ENCODE data around the gene FSTL4.

FSTL4 gene

GRCh38 chr5:133245191-133246052, 366.9 kb downstream of the FSTL4 start:
- DNase-seq (ENCODE audit: low read depth, low spot score), result no peak

GRCh38 chr5:133244242-133244641, 368.1 kb downstream of the FSTL4 start:
- no peak for DNase-seq (ENCODE audit: low read depth, low spot score)

GRCh38 chr5:133243196-133243595, 369.1 kb downstream of the FSTL4 start:
- DNase-seq (ENCODE audit: low read depth, low spot score), result no peak

- no peak for DNase-seq (ENCODE audit: low read depth, low spot score)
Observed at GRCh38 chr5:133242221-133242835, 370.0 kb downstream of the FSTL4 start.

- no peak for DNase-seq (ENCODE audit: low read depth, low spot score)
Observed at GRCh38 chr5:133241179-133242092, 370.9 kb downstream of the FSTL4 start.

GRCh38 chr5:133240425-133241091, 371.8 kb downstream of the FSTL4 start:
- no peak for DNase-seq (ENCODE audit: low read depth, low spot score)

GRCh38 chr5:133238426-133239205, 373.7 kb downstream of the FSTL4 start:
- no peak for DNase-seq (ENCODE audit: low read depth, low spot score)

- no peak for DNase-seq (ENCODE audit: low read depth, low spot score)
Observed at GRCh38 chr5:133236976-133237375, 375.4 kb downstream of the FSTL4 start.

- no peak for DNase-seq (ENCODE audit: low read depth, low spot score)
Observed at GRCh38 chr5:133236541-133236951, 375.8 kb downstream of the FSTL4 start.

GRCh38 chr5:133235696-133236426, 376.5 kb downstream of the FSTL4 start:
- no peak for DNase-seq (ENCODE audit: low read depth, low spot score)

GRCh38 chr5:133234911-133235310, 377.4 kb downstream of the FSTL4 start:
- DNase-seq (ENCODE audit: low read depth, low spot score), result no peak

GRCh38 chr5:133234273-133234672, 378.1 kb downstream of the FSTL4 start:
- DNase-seq (ENCODE audit: low read depth, low spot score), result no peak

GRCh38 chr5:133233616-133234015, 378.7 kb downstream of the FSTL4 start:
- DNase-seq (ENCODE audit: low read depth, low spot score), result no peak

- DNase-seq (ENCODE audit: low read depth, low spot score), result no peak
Observed at GRCh38 chr5:133232911-133233310, 379.4 kb downstream of the FSTL4 start.

GRCh38 chr5:133232435-133232834, 379.9 kb downstream of the FSTL4 start:
- no peak for DNase-seq (ENCODE audit: low read depth, low spot score)

GRCh38 chr5:133232011-133232410, 380.3 kb downstream of the FSTL4 start:
- DNase-seq (ENCODE audit: low read depth, low spot score), result no peak

- no peak for DNase-seq (ENCODE audit: low read depth, low spot score)
Observed at GRCh38 chr5:133230823-133231578, 381.3 kb downstream of the FSTL4 start.

- no peak for DNase-seq (ENCODE audit: low read depth, low spot score)
Observed at GRCh38 chr5:133229931-133230664, 382.2 kb downstream of the FSTL4 start.

GRCh38 chr5:133228316-133228715, 384.0 kb downstream of the FSTL4 start:
- no peak for DNase-seq (ENCODE audit: low read depth, low spot score)
